WTC11 (cell line): ENCODE results near the gene TRIM10. TPM values are rescaled to one million over a fixed set of nuclear protein-coding genes. Genes with fewer than 3 reads are reported as not detected.

Experiments used
- ATAC-seq: fragments of 200-7000 bp; cut with Tn5 transposase; 2 replicates; pipeline ENCODE4 v1.10.0; 2021; ENCODE audit warnings: mild to moderate bottlenecking, moderate library complexity
- CTCF ChIA-PET: fragments of 300-600 bp; sonication (Branson Sonifier 250); formaldehyde crosslinking; loops from one replicate; lab custom pipeline; 2021; ENCODE audit warnings: antibody characterized with exemption; lab: Charles Lee
- POLR2A ChIA-PET: fragments of 350-600 bp; sonication (Branson Sonifier 250); formaldehyde crosslinking; loops from one replicate; lab custom pipeline; 2021; ENCODE audit warnings: antibody characterized with exemption; lab: Charles Lee
- DNase-seq: peaks from one replicate; pipeline ENCODE4 v3.0.0; 2021; ENCODE audit warnings: low spot score
- H3K27ac Mint-ChIP-seq: 2 replicates; pipeline ENCODE4 v1.8.0; 2021; ENCODE audit warnings: mixed read lengths
- H3K27me3 Mint-ChIP-seq: 2 replicates; pipeline ENCODE4 v1.8.0; 2021; ENCODE audit warnings: low read depth, mild to moderate bottlenecking, moderate library complexity, mixed read lengths
- H3K36me3 Mint-ChIP-seq: 2 replicates; pipeline ENCODE4 v1.8.0; 2021; ENCODE audit warnings: mixed read lengths
- H3K4me1 Mint-ChIP-seq: 2 replicates; pipeline ENCODE4 v1.8.0; 2022; ENCODE audit warnings: mixed read lengths
- H3K4me3 Mint-ChIP-seq: 2 replicates; pipeline ENCODE4 v1.8.0; 2021; ENCODE audit warnings: mild to moderate bottlenecking, moderate library complexity, mixed read lengths
- H3K9me3 Mint-ChIP-seq: 2 replicates; pipeline ENCODE4 v1.8.0; 2021; ENCODE audit warnings: mixed read lengths
- CREB1 ChIP-seq: sonication (generic); formaldehyde crosslinking; IDR thresholded peaks from 2 replicates; pipeline ENCODE4 v1.8.0; 2023; ENCODE audit warnings: mild to moderate bottlenecking, missing genetic modification reagents
- ESRRA ChIP-seq: sonication (generic); formaldehyde crosslinking; IDR thresholded peaks from 2 replicates; pipeline ENCODE4 v1.8.1; 2022; ENCODE audit warnings: mild to moderate bottlenecking, missing genetic modification reagents, borderline replicate concordance
- FOXP1 ChIP-seq: sonication (generic); formaldehyde crosslinking; IDR thresholded peaks from 2 replicates; pipeline ENCODE4 v1.8.0; 2022; ENCODE audit warnings: missing genetic modification reagents, mild to moderate bottlenecking, moderate library complexity, borderline replicate concordance
- GABPB1 ChIP-seq: sonication (generic); formaldehyde crosslinking; IDR thresholded peaks from 2 replicates; pipeline ENCODE4 v1.8.1; 2023; ENCODE audit warnings: mild to moderate bottlenecking, missing genetic modification reagents
- HMGA2 ChIP-seq: fragments of 250-450 bp; sonication (Bioruptor Pico); IDR thresholded peaks from 2 replicates; pipeline ENCODE4 v1.4.0; 2021; ENCODE audit warnings: mild to moderate bottlenecking, moderate library complexity
- HMGXB4 ChIP-seq: sonication (generic); formaldehyde crosslinking; IDR thresholded peaks from 2 replicates; pipeline ENCODE4 v1.8.1; 2023; ENCODE audit warnings: mild to moderate bottlenecking, moderate library complexity, missing genetic modification reagents
- JAZF1 ChIP-seq: fragments of 250-450 bp; sonication (Bioruptor Pico); IDR thresholded peaks from 2 replicates; pipeline ENCODE4 v1.9.0; 2021; ENCODE audit warnings: moderate library complexity, mild to moderate bottlenecking, inconsistent platforms
- NFE2L1 ChIP-seq: sonication (generic); formaldehyde crosslinking; IDR thresholded peaks from 2 replicates; pipeline ENCODE4 v1.8.1; 2023; ENCODE audit warnings: missing genetic modification reagents
- SMAD4 ChIP-seq: sonication (generic); formaldehyde crosslinking; IDR thresholded peaks from 2 replicates; pipeline ENCODE4 v1.8.0; 2022; ENCODE audit warnings: mild to moderate bottlenecking, missing genetic modification reagents
- TEAD1 ChIP-seq: sonication (generic); formaldehyde crosslinking; IDR thresholded peaks from 2 replicates; pipeline ENCODE4 v1.8.0; 2022; ENCODE audit warnings: mild to moderate bottlenecking, missing genetic modification reagents
- TP53 ChIP-seq: sonication (generic); formaldehyde crosslinking; IDR thresholded peaks from 2 replicates; pipeline ENCODE4 v1.8.1; 2023; ENCODE audit warnings: mild to moderate bottlenecking, missing genetic modification reagents
- ZNF232 ChIP-seq: sonication (generic); formaldehyde crosslinking; IDR thresholded peaks from 2 replicates; pipeline ENCODE4 v1.8.0; 2022; ENCODE audit warnings: mild to moderate bottlenecking, missing genetic modification reagents
- total RNA-seq: library from RNA; stranded (reverse); gene quantifications from 3 replicates; pipeline ENCODE4 v1.2.3, GENCODE V29; 2021
- TF ChIP-seq, protein P1 (sequence below): fragments of 200-600 bp; IDR thresholded peaks from 2 replicates; pipeline ENCODE4 v1.8.0; 2022; ENCODE audit warnings: antibody characterized with exemption
- TF ChIP-seq, protein P2 (sequence below): sonication (generic); formaldehyde crosslinking; conservative IDR thresholded peaks from 2 replicates; pipeline ENCODE4 v1.8.1; 2022; ENCODE audit warnings: mild to moderate bottlenecking, missing genetic modification reagents
- TF ChIP-seq, protein P3 (sequence below): sonication (generic); formaldehyde crosslinking; IDR thresholded peaks from 2 replicates; pipeline ENCODE4 v1.8.1; 2023; ENCODE audit warnings: mild to moderate bottlenecking, missing genetic modification reagents, borderline replicate concordance
- TF ChIP-seq, protein P4 (sequence below): sonication (generic); formaldehyde crosslinking; IDR thresholded peaks from 2 replicates; pipeline ENCODE4 v1.8.1; 2023; ENCODE audit warnings: mild to moderate bottlenecking, missing genetic modification reagents
- TF ChIP-seq, protein P5 (sequence below): sonication (generic); formaldehyde crosslinking; IDR thresholded peaks from 2 replicates; pipeline ENCODE4 v1.8.1; 2022; ENCODE audit warnings: mild to moderate bottlenecking, missing genetic modification reagents, moderate library complexity, borderline replicate concordance

Gene TRIM10
- total RNA-seq, 1 experiment from 2014 or later = 0.22 TPM

- peaks cover 38% of the 10 kb centered on the region for H3K27me3 Mint-ChIP-seq
These were observed 3.7 kb upstream of the TRIM10 start for GRCh38 chr6:30164714-30165113.

GRCh38 chr6:30163918-30164654, 3.1 kb upstream of the TRIM10 start:
- no peak for DNase-seq

More at GRCh38 chr6:30164714-30165113, 3.7 kb upstream of the TRIM10 start:
- H3K9me3 Mint-ChIP-seq = no peaks in the 10 kb centered on the region; the same call in 1 of the 2 replicates
- H3K36me3 Mint-ChIP-seq = no peaks in the 10 kb centered on the region
- ChIA-PET POLR2A (no interaction called here), CTCF (interaction anchor here (0.8 kb wide), 1 partner anchor 61 kb away, joined by 3 read pairs; no protein-coding TSS in a partner anchor)
- H3K27ac Mint-ChIP-seq = no peak overlapping the region
- no peak for ATAC-seq
- H3K4me3 Mint-ChIP-seq = no peak overlapping the region
- peaks cover 8% of the 10 kb centered on the region for H3K4me1 Mint-ChIP-seq
- no peak for DNase-seq
- TF ChIP-seq JAZF1 (CRISPR knock-in tag) = no peak
- TF ChIP-seq, protein P1, sequence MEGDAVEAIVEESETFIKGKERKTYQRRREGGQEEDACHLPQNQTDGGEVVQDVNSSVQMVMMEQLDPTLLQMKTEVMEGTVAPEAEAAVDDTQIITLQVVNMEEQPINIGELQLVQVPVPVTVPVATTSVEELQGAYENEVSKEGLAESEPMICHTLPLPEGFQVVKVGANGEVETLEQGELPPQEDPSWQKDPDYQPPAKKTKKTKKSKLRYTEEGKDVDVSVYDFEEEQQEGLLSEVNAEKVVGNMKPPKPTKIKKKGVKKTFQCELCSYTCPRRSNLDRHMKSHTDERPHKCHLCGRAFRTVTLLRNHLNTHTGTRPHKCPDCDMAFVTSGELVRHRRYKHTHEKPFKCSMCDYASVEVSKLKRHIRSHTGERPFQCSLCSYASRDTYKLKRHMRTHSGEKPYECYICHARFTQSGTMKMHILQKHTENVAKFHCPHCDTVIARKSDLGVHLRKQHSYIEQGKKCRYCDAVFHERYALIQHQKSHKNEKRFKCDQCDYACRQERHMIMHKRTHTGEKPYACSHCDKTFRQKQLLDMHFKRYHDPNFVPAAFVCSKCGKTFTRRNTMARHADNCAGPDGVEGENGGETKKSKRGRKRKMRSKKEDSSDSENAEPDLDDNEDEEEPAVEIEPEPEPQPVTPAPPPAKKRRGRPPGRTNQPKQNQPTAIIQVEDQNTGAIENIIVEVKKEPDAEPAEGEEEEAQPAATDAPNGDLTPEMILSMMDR = no peak
- TF ChIP-seq GABPB1 (CRISPR knock-in tag) = no peak
- no peak for TF ChIP-seq CREB1 (CRISPR knock-in tag)
- TF ChIP-seq NFE2L1 (CRISPR knock-in tag) = no peak
- TF ChIP-seq, protein P2, sequence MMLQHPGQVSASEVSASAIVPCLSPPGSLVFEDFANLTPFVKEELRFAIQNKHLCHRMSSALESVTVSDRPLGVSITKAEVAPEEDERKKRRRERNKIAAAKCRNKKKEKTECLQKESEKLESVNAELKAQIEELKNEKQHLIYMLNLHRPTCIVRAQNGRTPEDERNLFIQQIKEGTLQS (CRISPR knock-in tag) = no peak
- no peak for TF ChIP-seq TP53 (CRISPR knock-in tag)
- TF ChIP-seq ESRRA (CRISPR knock-in tag) = no peak
- TF ChIP-seq, protein P3, sequence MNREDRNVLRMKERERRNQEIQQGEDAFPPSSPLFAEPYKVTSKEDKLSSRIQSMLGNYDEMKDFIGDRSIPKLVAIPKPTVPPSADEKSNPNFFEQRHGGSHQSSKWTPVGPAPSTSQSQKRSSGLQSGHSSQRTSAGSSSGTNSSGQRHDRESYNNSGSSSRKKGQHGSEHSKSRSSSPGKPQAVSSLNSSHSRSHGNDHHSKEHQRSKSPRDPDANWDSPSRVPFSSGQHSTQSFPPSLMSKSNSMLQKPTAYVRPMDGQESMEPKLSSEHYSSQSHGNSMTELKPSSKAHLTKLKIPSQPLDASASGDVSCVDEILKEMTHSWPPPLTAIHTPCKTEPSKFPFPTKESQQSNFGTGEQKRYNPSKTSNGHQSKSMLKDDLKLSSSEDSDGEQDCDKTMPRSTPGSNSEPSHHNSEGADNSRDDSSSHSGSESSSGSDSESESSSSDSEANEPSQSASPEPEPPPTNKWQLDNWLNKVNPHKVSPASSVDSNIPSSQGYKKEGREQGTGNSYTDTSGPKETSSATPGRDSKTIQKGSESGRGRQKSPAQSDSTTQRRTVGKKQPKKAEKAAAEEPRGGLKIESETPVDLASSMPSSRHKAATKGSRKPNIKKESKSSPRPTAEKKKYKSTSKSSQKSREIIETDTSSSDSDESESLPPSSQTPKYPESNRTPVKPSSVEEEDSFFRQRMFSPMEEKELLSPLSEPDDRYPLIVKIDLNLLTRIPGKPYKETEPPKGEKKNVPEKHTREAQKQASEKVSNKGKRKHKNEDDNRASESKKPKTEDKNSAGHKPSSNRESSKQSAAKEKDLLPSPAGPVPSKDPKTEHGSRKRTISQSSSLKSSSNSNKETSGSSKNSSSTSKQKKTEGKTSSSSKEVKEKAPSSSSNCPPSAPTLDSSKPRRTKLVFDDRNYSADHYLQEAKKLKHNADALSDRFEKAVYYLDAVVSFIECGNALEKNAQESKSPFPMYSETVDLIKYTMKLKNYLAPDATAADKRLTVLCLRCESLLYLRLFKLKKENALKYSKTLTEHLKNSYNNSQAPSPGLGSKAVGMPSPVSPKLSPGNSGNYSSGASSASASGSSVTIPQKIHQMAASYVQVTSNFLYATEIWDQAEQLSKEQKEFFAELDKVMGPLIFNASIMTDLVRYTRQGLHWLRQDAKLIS (CRISPR knock-in tag) = no peak

DNA sequence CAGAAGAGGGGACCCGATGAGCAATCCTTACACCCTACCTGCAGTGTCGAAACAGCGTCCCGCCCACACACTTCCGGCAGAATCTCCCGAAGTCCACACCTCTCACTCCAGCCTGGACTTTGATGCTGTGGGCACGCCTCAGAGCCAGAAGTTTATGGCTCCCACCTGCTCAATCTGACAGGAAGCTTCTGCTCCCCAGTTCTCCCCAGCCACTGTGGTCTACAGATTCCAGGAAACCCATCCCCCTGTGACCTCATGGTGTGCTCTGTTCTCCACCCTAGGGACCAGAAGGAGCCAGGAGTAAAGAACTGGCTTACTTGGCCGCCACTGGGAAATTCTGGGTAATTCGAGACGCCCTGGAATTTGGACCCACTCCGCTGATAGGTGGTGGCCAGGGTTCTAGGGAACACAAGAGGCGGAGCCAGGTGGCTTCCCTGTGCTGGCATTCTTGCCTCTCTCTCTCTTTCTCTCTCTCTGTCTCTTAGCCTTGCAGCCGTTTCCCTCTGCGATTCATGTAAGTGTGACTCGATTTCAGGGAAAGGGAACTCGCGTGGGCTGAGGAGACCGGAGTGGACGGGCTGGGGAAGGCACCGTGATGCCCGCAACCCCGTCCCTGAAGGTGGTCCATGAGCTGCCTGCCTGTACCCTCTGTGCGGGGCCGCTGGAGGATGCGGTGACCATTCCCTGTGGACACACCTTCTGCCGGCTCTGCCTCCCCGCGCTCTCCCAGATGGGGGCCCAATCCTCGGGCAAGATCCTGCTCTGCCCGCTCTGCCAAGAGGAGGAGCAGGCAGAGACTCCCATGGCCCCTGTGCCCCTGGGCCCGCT, 2.3 kb upstream of the TRIM10 start, which contains the start of gene TRIM15:
TRIM15 (plus strand) TSS at position 457 of the 828 bp plus-strand sequence; CDS start at position 596, 139 bp downstream.
- no peak within 1 kb of the TSS for H3K27ac Mint-ChIP-seq
- no peaks in the 10 kb centered on the region for H3K36me3 Mint-ChIP-seq
- ChIA-PET POLR2A (no interaction called here), CTCF (interaction anchor here (2.1 kb wide), 1 partner anchor 60 kb away, joined by 5 read pairs; no protein-coding TSS in a partner anchor)
- no peak within 1 kb of the TSS for H3K4me3 Mint-ChIP-seq
- ATAC-seq (peak; percentile 92), DNase-seq (peak; percentile 30)
- peaks cover 5% of the 10 kb centered on the region for H3K4me1 Mint-ChIP-seq
- no peaks in the 10 kb centered on the region; the same call in 1 of the 2 replicates for H3K9me3 Mint-ChIP-seq
- peaks cover 40% of the 10 kb centered on the region for H3K27me3 Mint-ChIP-seq
- peak; percentile 57 for TF ChIP-seq GABPB1 (CRISPR knock-in tag)
- no peak for TF ChIP-seq HMGA2 (CRISPR knock-in tag)
- TF ChIP-seq HMGXB4 (CRISPR knock-in tag) = no peak
- TF ChIP-seq TEAD1 (CRISPR knock-in tag) = 0 out of 2 replicates have a peak, but pooled peaks have one; percentile 35
- no peak for TF ChIP-seq ZNF232 (CRISPR knock-in tag)
- TF ChIP-seq SMAD4 (CRISPR knock-in tag) = no peak
- TF ChIP-seq, protein P4, sequence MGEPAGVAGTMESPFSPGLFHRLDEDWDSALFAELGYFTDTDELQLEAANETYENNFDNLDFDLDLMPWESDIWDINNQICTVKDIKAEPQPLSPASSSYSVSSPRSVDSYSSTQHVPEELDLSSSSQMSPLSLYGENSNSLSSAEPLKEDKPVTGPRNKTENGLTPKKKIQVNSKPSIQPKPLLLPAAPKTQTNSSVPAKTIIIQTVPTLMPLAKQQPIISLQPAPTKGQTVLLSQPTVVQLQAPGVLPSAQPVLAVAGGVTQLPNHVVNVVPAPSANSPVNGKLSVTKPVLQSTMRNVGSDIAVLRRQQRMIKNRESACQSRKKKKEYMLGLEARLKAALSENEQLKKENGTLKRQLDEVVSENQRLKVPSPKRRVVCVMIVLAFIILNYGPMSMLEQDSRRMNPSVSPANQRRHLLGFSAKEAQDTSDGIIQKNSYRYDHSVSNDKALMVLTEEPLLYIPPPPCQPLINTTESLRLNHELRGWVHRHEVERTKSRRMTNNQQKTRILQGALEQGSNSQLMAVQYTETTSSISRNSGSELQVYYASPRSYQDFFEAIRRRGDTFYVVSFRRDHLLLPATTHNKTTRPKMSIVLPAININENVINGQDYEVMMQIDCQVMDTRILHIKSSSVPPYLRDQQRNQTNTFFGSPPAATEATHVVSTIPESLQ (CRISPR knock-in tag) = no peak
- TF ChIP-seq, protein P5, sequence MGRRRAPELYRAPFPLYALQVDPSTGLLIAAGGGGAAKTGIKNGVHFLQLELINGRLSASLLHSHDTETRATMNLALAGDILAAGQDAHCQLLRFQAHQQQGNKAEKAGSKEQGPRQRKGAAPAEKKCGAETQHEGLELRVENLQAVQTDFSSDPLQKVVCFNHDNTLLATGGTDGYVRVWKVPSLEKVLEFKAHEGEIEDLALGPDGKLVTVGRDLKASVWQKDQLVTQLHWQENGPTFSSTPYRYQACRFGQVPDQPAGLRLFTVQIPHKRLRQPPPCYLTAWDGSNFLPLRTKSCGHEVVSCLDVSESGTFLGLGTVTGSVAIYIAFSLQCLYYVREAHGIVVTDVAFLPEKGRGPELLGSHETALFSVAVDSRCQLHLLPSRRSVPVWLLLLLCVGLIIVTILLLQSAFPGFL = peak; percentile 21; the same call in 1 of the 2 replicates
- no peak for TF ChIP-seq FOXP1

More at GRCh38 chr6:30163918-30164654, 3.1 kb upstream of the TRIM10 start:
- no peaks in the 10 kb centered on the region for H3K36me3 Mint-ChIP-seq
- H3K27ac Mint-ChIP-seq = no peak overlapping the region
- no peak overlapping the region for H3K4me3 Mint-ChIP-seq
- no peaks in the 10 kb centered on the region; the same call in 1 of the 2 replicates for H3K9me3 Mint-ChIP-seq
- H3K4me1 Mint-ChIP-seq = peaks cover 5% of the 10 kb centered on the region
- peaks cover 42% of the 10 kb centered on the region for H3K27me3 Mint-ChIP-seq
- no peak for TF ChIP-seq FOXP1
- TF ChIP-seq, all 79 proteins: peak for 0
- CTCF ChIA-PET = interaction anchor here (0.8 kb wide), 1 partner anchor 60 kb away, joined by 3 read pairs; no protein-coding TSS in a partner anchor
- no peak for ATAC-seq
- POLR2A ChIA-PET = interaction anchor here (0.5 kb wide), 1 partner anchor 49 kb away, joined by 3 read pairs; the partner anchor contains the start of gene TRIM26
